PC-3 (cell line): ENCODE results near the gene ST3GAL4. TPM values are rescaled to one million over a fixed set of nuclear protein-coding genes. Genes with fewer than 3 reads are reported as not detected.

Experiments used
- ATAC-seq: fragments of 200-7000 bp; cut with Tn5 transposase; 2 replicates; pipeline ENCODE4 v1.9.1; 2020; ENCODE audit warnings: mild to moderate bottlenecking, moderate library complexity
- BruUV-seq: library from RNA; stranded (reverse); fragments of 400-500 nt; replicated peaks from 2 replicates; lab custom pipeline; 2021; lab: Mats Ljungman, UMichigan
- CTCF ChIA-PET: fragments of 300-600 bp; sonication (Branson Sonifier 250); formaldehyde crosslinking; loops from one replicate; lab custom pipeline; 2022; ENCODE audit warnings: antibody characterized with exemption; lab: Charles Lee
- POLR2A ChIA-PET: fragments of 300-600 bp; sonication (Branson Sonifier 250); formaldehyde crosslinking; loops from one replicate; lab custom pipeline; 2022; ENCODE audit warnings: antibody characterized with exemption; ENCODE audit not compliant: unreplicated experiment; lab: Charles Lee
- DNase-seq: peaks from one replicate; pipeline ENCODE4 v3.0.0-alpha.2; 2015
- H2AFZ ChIP-seq: fragments of 300-600 bp; sonication (generic); 2 replicates; pipeline ENCODE4 v1.6.0; 2016; ENCODE audit warnings: antibody characterized with exemption, low read length
- H3F3A ChIP-seq: fragments of 300-600 bp; sonication (generic); one replicate; pipeline ENCODE4 v1.6.0; 2017; ENCODE audit warnings: antibody characterized with exemption, low read length, control low read depth, mild to moderate bottlenecking; ENCODE audit not compliant: unreplicated experiment
- H3K27ac ChIP-seq: fragments of 300-600 bp; sonication (generic); 2 replicates; pipeline ENCODE4 v1.5.1; 2016; ENCODE audit warnings: mild to moderate bottlenecking, low read length
- H3K27me3 ChIP-seq: fragments of 300-600 bp; sonication (generic); 2 replicates; pipeline ENCODE4 v1.6.1; 2016; ENCODE audit warnings: low read length, mixed read lengths
- H3K36me3 ChIP-seq: fragments of 300-600 bp; sonication (generic); 2 replicates; pipeline ENCODE4 v1.6.1; 2016; ENCODE audit warnings: low read depth, mixed run types, low read length, mixed read lengths
- H3K4me1 ChIP-seq: fragments of 300-600 bp; sonication (generic); 2 replicates; pipeline ENCODE4 v1.5.1; 2016; ENCODE audit warnings: low read length; ENCODE audit not compliant: insufficient read depth
- H3K4me2 ChIP-seq: fragments of 300-600 bp; sonication (generic); 2 replicates; pipeline ENCODE4 v1.6.0; 2016; ENCODE audit warnings: low read length
- H3K4me3 ChIP-seq: fragments of 300-600 bp; sonication (generic); 2 replicates; pipeline ENCODE4 v1.5.1; 2016; ENCODE audit warnings: mild to moderate bottlenecking, low read length, mixed read lengths
- H3K79me2 ChIP-seq: fragments of 300-600 bp; sonication (generic); 2 replicates; pipeline ENCODE4 v1.6.1; 2017; ENCODE audit warnings: low read length, mixed read lengths
- H3K9ac ChIP-seq: fragments of 300-600 bp; sonication (generic); 2 replicates; pipeline ENCODE4 v1.6.0; 2016; ENCODE audit warnings: mild to moderate bottlenecking, low read length
- H3K9me2 ChIP-seq: fragments of 300-600 bp; sonication (generic); replicated peaks from 2 replicates; pipeline ENCODE4 v1.6.1; 2016; ENCODE audit warnings: mixed run types, low read length, mixed read lengths
- H3K9me3 ChIP-seq: fragments of 300-600 bp; sonication (generic); 2 replicates; pipeline ENCODE4 v1.6.1; 2016; ENCODE audit warnings: low read length, mixed read lengths
- H4K20me1 ChIP-seq: fragments of 300-600 bp; sonication (generic); 2 replicates; pipeline ENCODE4 v1.6.1; 2016; ENCODE audit warnings: low read length, mixed read lengths
- EZH2 ChIP-seq: fragments of 300-600 bp; sonication (generic); IDR thresholded peaks from one replicate; pipeline ENCODE4 v1.6.1; 2017; ENCODE audit warnings: antibody characterized with exemption, mild to moderate bottlenecking, low read length; ENCODE audit not compliant: unreplicated experiment
- EZH2phosphoT487 ChIP-seq: fragments of 300-600 bp; sonication (generic); IDR thresholded peaks from 2 replicates; pipeline ENCODE4 v1.6.1; 2018; ENCODE audit warnings: mild to moderate bottlenecking, antibody characterized with exemption, low read length, borderline replicate concordance
- intact Hi-C: fragments of 100-400 bp; cut with micrococcal nuclease; formaldehyde crosslinking; loops from 2 replicates; pipeline ENCODE4 v1.9.0; 2023
- total RNA-seq: library from RNA; depleted of rRNA; stranded (reverse); fragments of >200 nt; gene quantifications from 2 replicates; pipeline ENCODE4 v1.2.3, GENCODE V29; 2014
- TF ChIP-seq, protein P1 (sequence below): fragments of 300-600 bp; sonication (generic); conservative IDR thresholded peaks from 2 replicates; pipeline ENCODE4 v1.5.1; 2017; ENCODE audit warnings: antibody characterized with exemption, low read depth, mild to moderate bottlenecking, low read length

The ST3GAL4 gene
- total RNA-seq, 1 experiment from 2014 or later: 126 TPM

- no peaks in the 10 kb centered on the region for H3K9me3 ChIP-seq
- no peaks in the 10 kb centered on the region for H3K4me1 ChIP-seq
- intact Hi-C loops: no loop called here
- CTCF ChIA-PET: no interaction called here
- no peaks in the 10 kb centered on the region for H3K36me3 ChIP-seq
- H3K27me3 ChIP-seq: peaks cover 52% of the 10 kb centered on the region
- POLR2A ChIA-PET: no interaction called here
- no peaks in the 10 kb centered on the region for H3K79me2 ChIP-seq
- ATAC-seq (no peak), DNase-seq (no peak)
- no peak overlapping the region for H3K4me3 ChIP-seq
- no peak overlapping the region for H3K27ac ChIP-seq
- no peaks in the 10 kb centered on the region for H3K9me2 ChIP-seq
- H4K20me1 ChIP-seq: no peaks in the 10 kb centered on the region
- no peak overlapping the region for H3K9ac ChIP-seq
- no peaks in the 10 kb centered on the region for H3F3A ChIP-seq
- H3K4me2 ChIP-seq: no peak overlapping the region
- no TSS peak for BruUV-seq
- no peak overlapping the region for H2AFZ ChIP-seq
- TF ChIP-seq EZH2phosphoT487: no peak
- TF ChIP-seq, protein P1, sequence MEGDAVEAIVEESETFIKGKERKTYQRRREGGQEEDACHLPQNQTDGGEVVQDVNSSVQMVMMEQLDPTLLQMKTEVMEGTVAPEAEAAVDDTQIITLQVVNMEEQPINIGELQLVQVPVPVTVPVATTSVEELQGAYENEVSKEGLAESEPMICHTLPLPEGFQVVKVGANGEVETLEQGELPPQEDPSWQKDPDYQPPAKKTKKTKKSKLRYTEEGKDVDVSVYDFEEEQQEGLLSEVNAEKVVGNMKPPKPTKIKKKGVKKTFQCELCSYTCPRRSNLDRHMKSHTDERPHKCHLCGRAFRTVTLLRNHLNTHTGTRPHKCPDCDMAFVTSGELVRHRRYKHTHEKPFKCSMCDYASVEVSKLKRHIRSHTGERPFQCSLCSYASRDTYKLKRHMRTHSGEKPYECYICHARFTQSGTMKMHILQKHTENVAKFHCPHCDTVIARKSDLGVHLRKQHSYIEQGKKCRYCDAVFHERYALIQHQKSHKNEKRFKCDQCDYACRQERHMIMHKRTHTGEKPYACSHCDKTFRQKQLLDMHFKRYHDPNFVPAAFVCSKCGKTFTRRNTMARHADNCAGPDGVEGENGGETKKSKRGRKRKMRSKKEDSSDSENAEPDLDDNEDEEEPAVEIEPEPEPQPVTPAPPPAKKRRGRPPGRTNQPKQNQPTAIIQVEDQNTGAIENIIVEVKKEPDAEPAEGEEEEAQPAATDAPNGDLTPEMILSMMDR: no peak
- no peak for TF ChIP-seq EZH2
Observed at GRCh38 chr11:126457817-126458216, 102.3 kb downstream of the ST3GAL4 start.

DNA sequence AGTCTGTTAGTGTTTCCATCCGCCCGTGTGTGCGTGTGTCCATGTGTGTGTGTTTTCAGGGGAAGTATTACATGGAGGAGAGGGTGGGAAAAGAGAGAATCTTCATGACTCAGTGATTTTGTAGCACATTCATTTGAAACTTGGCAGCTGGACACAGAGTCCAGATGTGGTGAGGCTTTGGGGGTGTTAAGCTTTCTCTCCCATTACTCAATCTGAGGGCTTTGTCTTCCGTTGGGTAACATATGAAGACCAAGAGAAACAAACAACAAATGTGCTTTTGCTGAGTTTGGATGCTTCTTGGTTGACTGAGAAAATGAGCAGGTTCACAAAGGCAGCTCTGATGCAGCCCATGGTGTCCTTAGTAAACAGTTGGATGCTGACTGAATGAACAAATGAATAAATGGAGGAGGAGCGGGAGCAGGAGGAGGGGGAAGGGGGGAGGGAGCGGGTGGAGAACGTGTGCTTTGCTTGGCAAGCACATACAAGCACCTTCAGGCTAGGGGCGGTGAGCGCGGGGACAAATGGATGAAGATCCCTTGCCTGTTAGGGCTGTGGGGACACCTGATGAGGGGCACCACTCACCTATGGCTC is 104.3 kb downstream of the ST3GAL4 start:
- ATAC-seq (no peak), DNase-seq (no peak)
- Histone ChIP-seq H3K27ac (no peak overlapping the region), H3K9me3 (no peaks in the 10 kb centered on the region), H3F3A (no peaks in the 10 kb centered on the region), H2AFZ (no peak overlapping the region), H3K4me2 (no peak overlapping the region), H3K9ac (no peak overlapping the region), H3K36me3 (no peaks in the 10 kb centered on the region), H3K4me1 (no peaks in the 10 kb centered on the region), H3K27me3 (peaks cover 70% of the 10 kb centered on the region), H3K4me3 (no peak overlapping the region), H3K9me2 (no peaks in the 10 kb centered on the region), H3K79me2 (no peaks in the 10 kb centered on the region), H4K20me1 (no peaks in the 10 kb centered on the region)
- POLR2A ChIA-PET: no interaction called here
- intact Hi-C loops: no loop called here
- CTCF ChIA-PET: no interaction called here
- no TSS peak for BruUV-seq
- TF ChIP-seq, protein P1: no peak
- no peak for TF ChIP-seq EZH2phosphoT487
- no peak for TF ChIP-seq EZH2

DNA sequence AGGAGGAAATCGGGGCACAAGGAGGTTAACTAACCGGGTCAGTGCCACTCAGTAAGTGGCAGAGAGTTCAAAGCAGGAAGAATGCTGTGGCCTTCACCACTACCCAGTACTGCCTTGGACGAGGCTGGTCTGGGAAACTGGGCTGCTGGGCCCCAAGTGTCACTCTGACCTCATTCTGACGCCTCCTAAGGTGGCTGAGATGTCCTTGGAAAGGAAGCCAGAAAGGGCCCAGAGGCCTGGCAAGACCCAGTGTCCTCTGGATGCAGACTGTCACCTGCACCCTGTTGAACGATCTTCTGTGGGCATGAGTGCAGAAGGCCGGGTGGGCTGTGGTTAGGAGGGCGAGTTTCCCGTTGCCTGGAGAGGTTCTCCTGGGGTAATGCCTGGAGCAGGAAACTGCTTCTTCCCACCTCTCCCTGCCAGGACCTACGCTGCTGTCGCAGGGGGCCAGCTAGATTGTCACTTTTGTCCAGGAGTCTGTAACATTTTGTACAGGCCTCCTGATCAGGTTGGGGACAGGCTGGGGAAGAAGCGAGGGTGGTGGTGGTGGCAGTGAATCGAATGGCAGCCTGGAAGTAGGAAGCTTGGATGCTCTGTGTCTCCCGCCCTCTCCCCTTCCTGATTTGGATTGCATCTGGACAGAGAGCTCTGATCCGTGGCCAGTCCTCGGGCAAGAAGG is 105.1 kb downstream of the ST3GAL4 start:
- ChIA-PET POLR2A (no interaction called here), CTCF (no interaction called here)
- Histone ChIP-seq H3K4me1 (no peaks in the 10 kb centered on the region), H2AFZ (no peak overlapping the region), H3K36me3 (no peaks in the 10 kb centered on the region), H3K9ac (no peak overlapping the region), H4K20me1 (no peaks in the 10 kb centered on the region), H3K4me2 (no peak overlapping the region), H3K27me3 (peaks cover 77% of the 10 kb centered on the region), H3K79me2 (no peaks in the 10 kb centered on the region), H3K9me3 (no peaks in the 10 kb centered on the region), H3K27ac (no peak overlapping the region), H3K9me2 (no peaks in the 10 kb centered on the region), H3F3A (no peaks in the 10 kb centered on the region), H3K4me3 (no peak overlapping the region)
- TF ChIP-seq EZH2phosphoT487: no peak
- TF ChIP-seq, protein P1: no peak
- no peak for TF ChIP-seq EZH2
- intact Hi-C loops: no loop called here
- ATAC-seq (no peak), DNase-seq (no peak)
- no TSS peak for BruUV-seq
